ENCODE results near the gene AGA. TPM values are rescaled to one million over a fixed set of nuclear protein-coding genes. Genes with fewer than 3 reads are reported as not detected.

AGA gene
- polyA plus RNA-seq, 1 of the 3 experiments (the other 2 are of a cell fraction) = 36.8 TPM

DNA sequence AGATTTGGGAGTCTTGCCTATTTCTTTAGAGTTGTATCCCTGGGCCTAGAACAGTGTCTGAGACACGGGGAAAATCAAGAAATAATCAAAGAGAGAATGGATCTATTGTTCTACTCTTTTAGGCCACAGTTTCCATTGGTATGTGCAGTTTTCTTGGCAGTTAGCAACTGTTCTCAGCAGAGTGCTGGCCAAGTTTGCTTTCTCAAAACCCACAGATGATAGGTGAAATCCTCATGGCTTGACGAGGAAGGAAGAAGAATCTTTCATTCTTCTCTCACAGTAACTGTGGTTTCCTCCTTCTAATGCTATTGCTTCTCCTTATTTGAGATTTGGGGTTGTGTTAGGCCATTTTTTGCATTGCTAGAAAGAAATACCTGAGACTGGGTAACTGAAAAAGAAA is 42.2 kb downstream of the AGA start:
- no peaks in the 10 kb centered on the region for H3K27me3 ChIP-seq (ENCODE audit: insufficient read depth)
- no peak overlapping the region for H3K9ac ChIP-seq
- no peaks in the 10 kb centered on the region; a peak in 2 of 4 replicates for H3K4me1 ChIP-seq (ENCODE audit: control insufficient read depth in 1 of 2, insufficient read depth in 2 of 2, low read depth in 1 of 2, low read length in 1 of 2)
- no peaks in the 10 kb centered on the region for H4K20me1 ChIP-seq (ENCODE audit: insufficient read depth)
- H3K9me3 ChIP-seq = no peaks in the 10 kb centered on the region
- H3F3A ChIP-seq (replicated peaks; ENCODE audit: insufficient read depth) = no peaks in the 10 kb centered on the region
- WGBS (ENCODE audit: low lambda C conversion rate) = 42% methylated on average over 2 of the region's 2 CpGs
- no peaks in the 10 kb centered on the region for H3K9me2 ChIP-seq
- no peak overlapping the region for H2AFZ ChIP-seq (ENCODE audit: low read depth)
- no peak for DNase-seq
- H3K27ac ChIP-seq (ENCODE audit: low read depth in 2 of 2, low read length in 1 of 2) = no peak overlapping the region
- H3K4me3 ChIP-seq (ENCODE audit: low read depth in 2 of 2, low read length in 1 of 2) = no peak overlapping the region
- ChIA-PET CTCF (no interaction called here), POLR2A (no interaction called here)
- H3K4me2 ChIP-seq = no peak overlapping the region
- no peak for TF ChIP-seq FOXJ3 (CRISPR knock-in tag; IDR thresholded peaks at IDR 0.05)
- no peak for TF ChIP-seq REST (IDR thresholded peaks at IDR 0.05; ENCODE audit: low read depth, low read length)
- no peak for TF ChIP-seq ELF1 (IDR thresholded peaks at IDR 0.05)
- no peak for TF ChIP-seq MEF2A (IDR thresholded peaks at IDR 0.05; ENCODE audit: borderline replicate concordance, low read depth)
- no peak for TF ChIP-seq TEAD4 (IDR thresholded peaks at IDR 0.05; ENCODE audit: borderline replicate concordance, insufficient read depth)
- TF ChIP-seq TAF1 (IDR thresholded peaks at IDR 0.05; ENCODE audit: borderline replicate concordance, low read depth, low read length) = no peak
- no peaks in the 10 kb centered on the region for H3K36me3 ChIP-seq (replicated peaks in 1 of 2; ENCODE audit: control insufficient read depth in 1 of 2, insufficient read depth in 2 of 2, low read length in 1 of 2)
- no peaks in the 10 kb centered on the region for H3K79me2 ChIP-seq (ENCODE audit: insufficient read depth)

DNA sequence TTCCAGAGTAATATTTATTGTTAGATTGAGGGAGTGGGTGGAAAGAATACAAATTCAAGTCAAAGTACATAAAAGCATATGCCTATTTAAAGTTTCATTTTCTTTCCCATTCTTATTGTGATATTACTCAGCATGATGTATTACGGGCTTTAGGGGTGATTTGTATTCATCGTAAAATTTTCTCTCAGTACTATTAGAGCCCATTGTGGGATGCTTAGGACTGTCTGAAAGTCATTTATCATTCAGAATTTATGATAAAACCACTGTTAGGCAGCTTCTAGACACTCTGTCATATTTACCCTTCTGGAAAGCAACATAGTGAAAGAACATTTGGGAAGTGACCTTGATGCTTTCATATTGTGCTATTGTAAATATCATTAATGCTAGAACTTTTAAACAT is 45.9 kb downstream of the AGA start:
- Histone ChIP-seq H4K20me1 (ENCODE audit: insufficient read depth) (no peaks in the 10 kb centered on the region), H2AFZ (ENCODE audit: low read depth) (no peak overlapping the region), H3K4me3 (ENCODE audit: low read depth in 2 of 2, low read length in 1 of 2) (no peak overlapping the region), H3K27me3 (ENCODE audit: insufficient read depth) (no peaks in the 10 kb centered on the region), H3K4me1 (ENCODE audit: control insufficient read depth in 1 of 2, insufficient read depth in 2 of 2, low read depth in 1 of 2, low read length in 1 of 2) (no peaks in the 10 kb centered on the region), H3K36me3 (replicated peaks in 1 of 2; ENCODE audit: control insufficient read depth in 1 of 2, insufficient read depth in 2 of 2, low read length in 1 of 2) (no peaks in the 10 kb centered on the region), H3K9me3 (no peaks in the 10 kb centered on the region), H3K79me2 (ENCODE audit: insufficient read depth) (no peaks in the 10 kb centered on the region), H3K4me2 (no peak overlapping the region), H3K9ac (no peak overlapping the region), H3K27ac (ENCODE audit: low read depth in 2 of 2, low read length in 1 of 2) (no peak overlapping the region), H3F3A (replicated peaks; ENCODE audit: insufficient read depth) (no peaks in the 10 kb centered on the region), H3K9me2 (no peaks in the 10 kb centered on the region)
- POLR2A ChIA-PET = no interaction called here
- 93% methylated on average over 2 of the region's 2 CpGs for WGBS (ENCODE audit: low lambda C conversion rate)
- CTCF ChIA-PET = interaction anchor here (1.8 kb wide), 1 partner anchor 146 kb away, joined by 3 read pairs; no protein-coding TSS in a partner anchor
- no peak for TF ChIP-seq NFIC (IDR thresholded peaks at IDR 0.05; ENCODE audit: borderline replicate concordance)
- no peak for TF ChIP-seq POLR2AphosphoS5 (IDR thresholded peaks at IDR 0.05; ENCODE audit: low read depth, low read length)
- no peak for TF ChIP-seq FOXM1 (IDR thresholded peaks at IDR 0.05; ENCODE audit: low read depth)
- TF ChIP-seq FOSL2 (IDR thresholded peaks at IDR 0.05; ENCODE audit: borderline replicate concordance, low read depth) = no peak
- TF ChIP-seq ELF1 (IDR thresholded peaks at IDR 0.05) = no peak
- TF ChIP-seq YY1 (IDR thresholded peaks at IDR 0.05; ENCODE audit: low read depth) = no peak
- DNase-seq = no peak

All from SK-N-SH (cell line).